Activated T-helper 17 cell treated with anti-CD3 and anti-CD28 coated beads, Interleukin-2, amount 50 U/mL, for 72 hours (primary cell): ENCODE results near the gene GSPT2. TPM values are rescaled to one million over a fixed set of nuclear protein-coding genes. Genes with fewer than 3 reads are reported as not detected.

Experiments used
- ATAC-seq: fragments of 150-1000 bp; cut with Tn5 transposase; replicated peaks from 2 replicates; pipeline ENCODE4 v1.10.0; 2021; ENCODE audit warnings: mild to moderate bottlenecking, moderate library complexity
- H3K27ac Mint-ChIP-seq: one replicate; pipeline ENCODE4 v1.8.0; 2022; ENCODE audit warnings: mixed read lengths
- H3K27me3 Mint-ChIP-seq: one replicate; pipeline ENCODE4 v1.8.0; 2022; ENCODE audit warnings: mixed read lengths
- H3K36me3 Mint-ChIP-seq: one replicate; pipeline ENCODE4 v1.8.0; 2022; ENCODE audit warnings: low read depth, mild to moderate bottlenecking, mixed read lengths
- H3K4me1 Mint-ChIP-seq: one replicate; pipeline ENCODE4 v1.8.0; 2022; ENCODE audit warnings: mixed read lengths
- H3K4me3 Mint-ChIP-seq: one replicate; pipeline ENCODE4 v1.8.0; 2022; ENCODE audit warnings: mild to moderate bottlenecking, mixed read lengths
- H3K9me3 Mint-ChIP-seq: one replicate; pipeline ENCODE4 v1.8.0; 2022; ENCODE audit warnings: mixed read lengths
- total RNA-seq, 2 donors: library from RNA; stranded (reverse); gene quantifications; one replicate each; pipeline ENCODE4 v1.2.3, GENCODE V29; 2022

Gene GSPT2
- total RNA-seq, 2 donors from 2014 or later = 8.0 to 9.1 TPM

DNA sequence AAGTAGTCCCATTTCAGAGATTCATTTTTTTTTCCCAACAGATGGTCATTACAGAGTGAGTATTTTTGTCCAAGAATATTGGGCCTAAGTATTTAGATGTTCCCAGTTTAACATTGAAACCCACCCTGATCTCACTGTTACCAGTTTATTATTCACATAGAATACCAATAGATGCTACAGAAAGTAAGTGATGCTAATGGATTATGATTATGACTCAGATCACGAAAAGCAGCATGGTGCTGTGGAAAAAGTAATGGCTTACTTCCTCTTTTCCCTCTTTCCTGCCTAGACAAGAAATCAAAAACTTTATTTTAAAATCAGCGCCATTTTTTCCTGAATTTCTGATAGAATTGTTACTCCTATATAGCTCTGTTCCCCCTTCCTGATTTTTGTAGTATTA is 51.9 kb downstream of the GSPT2 start:
- no peak for ATAC-seq
- no peaks in the 10 kb centered on the region for H3K36me3 Mint-ChIP-seq

More for the DNA sequence above, 51.9 kb downstream of the GSPT2 start:
- Mint-ChIP-seq H3K4me1 (no peaks in the 10 kb centered on the region), H3K4me3 (no peak overlapping the region), H3K27ac (no peak overlapping the region), H3K27me3 (peaks cover 8% of the 10 kb centered on the region), H3K9me3 (no peaks in the 10 kb centered on the region)

Other genes with a start within 250 kb of the GSPT2 start
- gene NUDT11, start 246.8 kb upstream of the GSPT2 start, total RNA-seq = 1 to 10 TPM; 1.5 to 2.2 TPM
- not detected for gene CENPVL3, start 124.5 kb upstream of the GSPT2 start, total RNA-seq
- not detected for gene CENPVL2, start 60.6 kb upstream of the GSPT2 start, total RNA-seq
- not detected for gene CENPVL1, start 32.9 kb upstream of the GSPT2 start, total RNA-seq
- gene MAGED1, start 150.2 kb downstream of the GSPT2 start, total RNA-seq = 10 to 100 TPM; 40.0 to 40.4 TPM